NT2/D1 (cell line): Measurements from ENCODE around the gene TSPEAR.

ENCODE experiments used
- SUZ12 ChIP-seq: IDR thresholded peaks from 2 replicates; pipeline ENCODE4 v1.6.1; 2011; ENCODE audit not compliant: insufficient read length, insufficient read depth; ENCODE audit errors: extremely low read depth
- ZNF274 ChIP-seq: IDR thresholded peaks from 2 replicates; pipeline ENCODE4 v1.6.1; 2011; ENCODE audit warnings: mild to moderate bottlenecking, low read depth, low read length

DNA sequence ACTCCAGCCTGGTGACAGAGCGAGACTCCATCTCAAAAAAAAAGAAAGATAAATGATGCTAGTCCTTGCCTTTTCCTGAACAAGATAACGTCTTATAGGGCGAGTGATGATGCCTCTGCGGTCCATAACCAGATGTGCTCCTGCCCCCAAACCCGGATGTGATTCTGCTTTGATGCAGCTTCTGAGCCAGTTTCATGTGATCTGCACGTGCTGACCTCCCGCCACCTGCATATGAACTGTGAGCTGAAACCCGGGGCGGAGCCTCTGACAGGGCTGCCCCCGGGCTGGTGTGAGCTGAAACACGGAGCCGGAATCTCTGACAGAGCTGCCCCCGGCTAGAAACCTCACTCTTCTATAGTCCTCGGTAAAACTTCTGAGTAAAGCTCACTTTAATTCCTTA lies 58.2 kb downstream of the TSPEAR start:
- TF ChIP-seq SUZ12 (no peak), ZNF274 (no peak)
